Dermis blood vessel endothelial cell (primary cell): Measurements from ENCODE around the gene MANSC1. TPM values are rescaled to one million over a fixed set of nuclear protein-coding genes. Genes with fewer than 3 reads are reported as not detected.
A peak's percentile ranks its signal among the peaks of the same experiment; 100 is the strongest.

Source experiments
- DNase-seq: peaks from one replicate; pipeline ENCODE4 v3.0.0; 2010
- total RNA-seq: library from RNA; depleted of rRNA; stranded (reverse); fragments of >200 nt; gene quantifications from 2 replicates; pipeline ENCODE4 v1.2.3, GENCODE V29; 2014

The MANSC1 gene
- 6.8 and 14.8 TPM in 2 replicates for total RNA-seq

DNA sequence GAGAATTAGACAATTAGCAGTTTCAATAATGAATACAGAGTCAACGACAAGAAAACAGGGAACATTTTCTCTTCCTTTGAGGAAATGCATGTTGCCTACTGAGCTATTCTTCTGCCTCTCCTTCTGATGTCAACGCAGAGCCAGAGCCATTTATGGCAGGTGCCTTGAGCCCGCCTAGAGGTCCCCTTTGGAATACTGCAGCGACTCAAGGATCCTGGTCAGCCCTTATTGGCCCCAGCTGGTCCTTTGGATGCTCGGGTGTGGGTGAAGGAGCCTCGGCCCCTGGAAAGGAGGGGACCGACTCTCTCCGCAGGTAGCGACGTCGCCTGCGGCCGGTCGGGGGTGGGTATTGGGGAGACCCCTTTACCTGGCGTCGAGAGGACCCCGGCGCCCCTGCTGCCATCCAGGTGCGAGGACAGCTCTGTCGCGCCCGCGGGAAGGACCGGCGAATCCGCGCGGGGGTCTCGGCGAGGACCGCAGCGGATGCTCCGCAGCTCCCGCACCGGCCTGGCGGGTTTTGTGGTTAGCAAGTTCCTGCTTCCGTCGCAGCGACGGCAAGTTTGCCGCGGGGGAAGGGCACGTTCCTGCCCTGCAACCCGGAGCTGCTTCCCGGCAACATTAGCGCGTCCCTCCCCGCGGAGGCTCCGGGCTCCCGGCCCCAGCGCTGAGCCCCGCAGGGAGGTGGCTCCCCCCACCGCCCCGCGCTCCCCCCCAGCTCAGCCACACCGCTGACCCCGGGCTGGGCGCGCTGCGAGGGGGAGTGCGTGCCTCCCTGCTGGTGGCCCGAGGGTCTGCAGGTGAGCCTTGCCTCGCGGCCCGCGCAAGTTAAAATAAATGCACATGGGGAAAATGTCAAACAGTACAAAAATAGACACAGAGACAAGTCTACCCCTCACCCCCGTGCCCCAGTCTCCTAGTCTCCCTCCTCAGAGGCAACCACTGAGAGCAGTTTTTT lies at the start of gene MANSC1:
TSS of gene MANSC1 (minus strand) at position 532 of the 955 bp plus-strand sequence. CDS start 6,928 bp downstream, outside the sequence.
- DNase-seq = peak; percentile 67

DNA sequence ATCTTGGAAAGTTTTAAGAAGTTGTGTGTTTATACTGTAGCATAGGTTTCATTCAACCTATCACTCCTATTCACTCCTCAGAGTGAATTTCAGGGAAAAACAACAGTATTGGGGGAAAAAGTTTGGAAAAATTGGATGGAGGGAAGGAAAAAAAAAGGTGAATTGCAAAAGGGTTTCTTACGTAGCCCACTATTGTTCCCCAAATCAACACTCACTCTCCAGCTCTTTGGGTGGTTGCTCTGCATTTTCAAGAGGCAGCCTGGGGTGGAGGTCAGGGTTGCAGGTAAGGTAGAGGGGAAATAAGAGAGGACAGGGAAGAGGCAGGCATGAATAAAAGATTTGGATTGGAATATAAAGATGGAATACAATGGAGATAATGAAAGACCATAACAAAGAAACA lies 49.1 kb upstream of the MANSC1 start:
- DNase-seq = no peak

DNA sequence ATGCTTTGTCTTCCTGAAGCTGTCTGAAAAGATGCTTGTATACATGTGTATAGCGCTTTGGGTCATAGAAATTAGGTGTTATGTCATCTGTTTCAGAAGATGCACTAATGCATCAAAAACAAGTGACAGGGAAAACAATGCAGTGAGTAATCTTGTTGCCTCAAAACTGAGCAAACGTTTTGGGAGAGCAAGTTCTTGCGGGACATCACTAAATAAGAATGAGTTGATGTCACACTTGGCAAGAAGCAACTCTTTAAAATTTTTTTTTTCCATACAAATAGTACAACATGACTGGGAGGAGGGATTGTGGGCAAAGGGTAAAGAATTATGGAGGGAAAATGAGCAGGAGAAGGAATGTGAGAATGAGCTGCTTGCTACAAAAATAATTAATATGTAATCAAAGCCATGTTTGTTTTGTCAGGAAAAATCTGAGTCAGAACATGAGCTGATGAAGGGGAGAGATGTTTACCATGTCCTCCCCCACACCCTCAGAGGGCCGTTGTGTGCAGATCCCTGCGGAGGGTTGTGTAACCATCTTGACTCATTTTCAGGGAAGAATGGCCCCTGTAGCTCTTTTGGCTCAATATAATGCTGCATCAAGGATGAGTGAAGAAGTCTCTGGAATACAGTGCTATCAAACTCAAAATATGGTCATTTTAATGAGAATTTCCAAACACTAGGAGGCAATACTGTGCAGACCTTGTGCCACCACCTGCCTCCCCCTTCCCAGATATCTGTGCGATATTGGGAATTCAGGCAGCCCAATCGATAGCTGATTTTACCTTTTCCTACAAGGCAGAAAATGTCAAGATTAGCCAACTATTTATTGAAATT lies 48.2 kb upstream of the MANSC1 start:
- DNase-seq = peak; percentile 78

DNA sequence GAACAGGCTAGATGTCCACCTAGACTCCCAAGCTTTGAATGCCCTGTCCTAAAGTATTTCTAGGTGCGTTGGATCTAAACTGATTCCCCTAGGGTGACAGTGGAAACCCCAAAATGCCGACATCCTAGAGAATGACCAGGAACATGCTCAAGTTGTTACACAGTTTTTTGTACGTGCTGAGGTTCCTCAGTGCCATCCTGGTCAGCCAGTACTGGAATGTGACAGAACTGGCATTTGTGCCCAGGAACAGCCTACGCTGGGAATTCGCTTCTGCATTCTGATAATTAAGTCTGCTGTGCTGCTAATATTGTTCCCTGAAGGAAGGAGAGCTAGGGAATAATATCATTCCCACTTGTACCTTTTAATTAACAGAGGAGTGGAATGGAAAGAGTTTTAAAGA lies 47.1 kb upstream of the MANSC1 start:
- DNase-seq = no peak

DNA sequence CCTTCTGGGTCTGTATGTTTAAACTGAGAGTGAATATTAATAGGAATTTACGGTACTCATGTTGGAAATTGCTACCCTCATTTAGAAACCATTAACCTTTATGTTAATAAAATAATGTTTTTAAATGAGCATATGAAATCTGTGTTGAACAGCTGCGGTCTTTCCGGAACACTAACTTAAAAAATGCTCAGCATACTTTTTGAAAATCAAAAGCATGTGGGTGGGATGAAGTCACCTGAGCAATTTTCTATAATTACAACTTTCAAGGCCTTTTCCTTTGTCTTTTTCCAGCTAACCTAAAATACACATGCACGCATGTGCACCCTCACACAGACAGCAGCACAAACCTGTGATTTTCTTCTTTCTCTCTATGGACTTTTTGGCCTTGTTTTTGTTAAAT lies 46.7 kb upstream of the MANSC1 start:
- no peak for DNase-seq

DNA sequence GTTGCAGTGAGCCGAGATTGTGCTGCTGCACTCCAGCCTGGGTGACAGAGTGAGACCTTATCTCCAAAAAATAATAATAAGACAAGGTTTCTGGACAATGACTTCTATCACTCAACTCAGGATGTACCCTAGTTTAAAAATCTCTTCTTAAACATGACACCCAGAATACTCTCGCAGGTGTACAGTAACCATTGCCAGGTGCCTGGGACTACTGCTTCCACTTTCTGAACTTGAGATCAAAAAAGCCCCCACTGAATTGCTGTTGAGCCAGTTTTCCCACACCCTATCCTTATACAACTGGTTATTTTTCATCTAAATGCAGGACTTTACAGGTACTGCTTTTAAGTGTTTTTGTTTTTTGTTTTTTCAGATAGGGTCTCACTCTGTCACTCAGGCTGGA lies 43.1 kb upstream of the MANSC1 start:
- no peak for DNase-seq

DNA sequence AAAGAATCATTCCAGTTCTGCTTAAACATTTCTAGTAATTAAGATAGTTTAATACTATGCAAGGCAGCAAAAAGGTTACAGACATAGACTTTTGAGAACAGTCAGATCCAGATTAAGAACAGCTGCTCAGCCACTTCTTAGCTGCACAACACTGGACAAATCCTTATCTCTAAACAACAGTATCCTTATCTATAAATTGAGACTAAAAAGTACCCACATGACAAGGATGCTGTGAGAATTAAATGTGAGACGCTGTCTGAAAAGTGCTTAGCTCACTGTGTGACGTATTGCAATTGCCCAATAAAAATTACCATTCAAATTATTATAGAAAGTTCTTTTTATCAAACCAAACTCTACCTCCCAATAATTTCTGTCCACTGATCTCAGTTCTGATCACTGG lies 42.4 kb upstream of the MANSC1 start:
- DNase-seq = no peak

DNA sequence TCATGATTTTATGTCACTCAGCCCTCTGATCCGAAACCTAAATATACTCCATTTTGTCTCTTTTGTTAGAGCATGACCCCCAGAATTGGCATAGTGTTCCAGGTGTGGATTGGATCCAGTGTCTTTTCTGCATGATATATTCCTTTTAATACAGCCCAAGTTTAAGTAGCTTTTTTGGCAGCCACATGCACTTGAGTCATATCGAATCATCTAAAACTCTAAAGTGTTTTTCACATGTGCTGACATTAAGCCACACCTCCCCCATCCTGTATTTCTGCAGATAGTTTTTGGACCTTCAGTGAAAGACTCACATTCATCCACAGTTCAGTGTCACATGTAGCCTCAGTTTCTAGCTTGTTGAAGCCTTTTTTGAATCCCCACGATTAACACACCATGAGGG lies 37.5 kb upstream of the MANSC1 start:
- DNase-seq = peak; percentile 60

DNA sequence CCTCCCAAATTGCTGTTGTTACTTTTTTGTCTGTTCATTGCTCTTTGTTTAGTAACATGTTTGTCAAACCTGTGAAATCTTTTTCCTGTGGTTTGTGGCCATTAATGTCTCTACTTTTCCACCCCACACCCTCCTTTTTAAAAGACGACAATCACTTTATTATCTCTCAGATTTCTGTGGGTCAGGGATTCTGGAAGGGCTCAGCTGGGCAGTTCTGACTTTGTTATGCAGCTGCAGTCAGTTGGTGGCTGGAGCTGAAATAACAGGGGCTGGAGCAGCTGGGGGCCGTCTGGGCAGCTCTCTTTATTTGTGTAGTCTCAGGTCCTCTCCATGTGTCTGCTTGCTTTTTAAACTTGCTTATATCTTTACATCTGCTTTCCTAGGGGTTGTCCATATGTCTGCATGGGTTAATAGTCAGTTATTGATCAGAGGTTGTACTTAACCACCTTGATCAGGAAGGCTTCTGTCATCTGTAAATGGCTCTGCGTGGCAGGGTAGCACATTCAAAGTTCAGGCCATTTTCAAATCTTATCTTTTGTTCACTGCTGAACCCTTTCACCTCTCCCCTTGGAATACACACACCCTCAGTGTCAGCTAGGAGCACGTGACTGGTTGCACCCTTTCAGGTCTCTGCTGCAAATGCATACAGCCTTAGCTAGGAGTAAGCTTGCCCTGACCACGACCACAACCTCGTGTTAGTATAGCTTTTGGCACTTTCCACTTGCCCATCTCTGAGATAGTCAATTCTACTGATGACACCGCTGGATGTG lies 34.7 kb upstream of the MANSC1 start:
- peak; percentile 8 for DNase-seq

DNA sequence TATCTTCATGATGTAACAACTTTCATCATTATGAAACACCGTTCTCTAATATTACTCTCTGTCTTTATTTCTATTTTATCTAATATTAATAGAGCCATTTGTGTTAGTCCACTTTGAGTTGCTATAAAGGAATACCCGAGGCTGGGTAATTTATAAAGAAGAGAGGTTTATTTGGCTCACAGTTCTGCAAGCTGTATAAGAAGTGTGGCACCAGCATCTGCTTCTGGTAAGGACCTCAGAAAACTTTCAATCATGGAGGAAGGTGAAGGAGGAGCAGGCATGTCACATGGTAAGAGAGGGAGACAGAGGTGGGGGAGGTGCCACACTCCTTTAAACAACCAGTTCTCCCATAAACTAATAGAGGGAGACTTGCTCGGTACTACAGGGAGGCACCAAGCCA lies 31.9 kb upstream of the MANSC1 start:
- DNase-seq = no peak

DNA sequence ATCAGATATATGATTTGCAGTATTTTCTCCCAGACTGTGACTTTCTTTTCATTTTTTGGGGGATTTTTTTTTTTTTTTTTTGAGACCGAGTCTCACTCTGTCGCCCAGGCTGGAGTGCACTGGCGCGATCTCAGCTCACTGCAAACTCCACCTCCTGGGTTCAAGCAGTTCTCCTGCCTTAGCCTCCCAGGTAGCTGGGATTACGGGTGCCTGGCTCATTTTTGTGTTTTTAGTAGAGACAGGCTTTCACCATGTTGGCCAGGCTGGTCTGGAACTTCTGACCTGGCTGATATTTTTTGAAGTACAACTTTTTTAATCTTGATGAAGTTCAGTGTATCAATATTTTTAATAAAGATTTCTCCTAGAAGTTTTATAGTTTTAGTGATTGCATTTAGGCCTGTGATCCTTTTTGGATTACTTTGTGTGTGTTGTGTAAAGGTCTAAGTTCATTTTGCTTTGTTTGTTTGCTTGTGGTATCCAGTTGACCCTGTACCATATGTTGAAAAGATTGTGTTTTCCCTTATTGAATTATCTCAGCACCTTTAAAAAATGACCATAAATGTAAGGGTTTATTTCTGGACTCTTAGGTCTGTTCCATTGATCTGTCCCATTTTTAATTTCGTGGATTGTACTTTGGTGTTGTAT lies 31.0 kb upstream of the MANSC1 start:
- DNase-seq = no peak

DNA sequence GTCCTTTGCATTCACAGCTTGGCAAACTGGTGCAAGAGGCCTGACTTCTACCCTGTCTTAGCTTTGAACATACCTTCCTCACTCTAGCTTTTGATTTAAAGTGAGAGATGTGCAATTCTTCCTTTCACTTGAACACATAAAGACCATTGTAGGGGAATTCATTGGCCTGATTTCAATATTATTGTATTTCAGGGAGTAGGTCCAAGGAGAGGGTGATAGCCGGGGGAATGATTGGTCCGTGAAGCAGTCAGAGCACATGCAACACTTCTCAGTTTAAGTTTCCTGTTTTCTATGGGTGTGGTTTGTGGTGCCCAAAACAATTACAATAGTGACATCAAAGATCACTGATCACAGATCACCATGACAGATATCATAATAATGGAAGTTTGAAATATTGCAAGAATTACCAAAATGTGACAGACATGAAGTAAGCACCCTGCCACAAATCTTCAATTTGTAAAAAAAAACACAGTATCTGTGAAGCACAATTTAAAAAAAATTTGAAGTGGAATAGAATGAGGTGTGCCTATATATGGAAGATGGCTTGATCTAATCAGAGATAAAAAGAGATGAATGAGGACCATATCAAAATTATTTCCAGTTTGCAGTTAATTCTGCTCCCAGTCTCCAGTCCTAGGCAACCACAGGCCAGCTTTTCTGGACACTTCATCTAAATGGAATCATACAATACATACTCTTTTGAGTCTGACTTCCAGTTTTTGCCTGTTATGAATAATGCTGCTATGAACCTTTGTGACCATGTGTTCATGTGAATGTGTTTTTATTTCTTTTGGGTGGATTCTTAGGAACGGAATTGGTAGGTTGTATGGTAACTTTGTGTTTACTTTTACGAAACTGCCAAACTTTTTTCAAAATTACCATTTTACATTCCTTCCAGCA lies 30.0 kb upstream of the MANSC1 start:
- DNase-seq = no peak

DNA sequence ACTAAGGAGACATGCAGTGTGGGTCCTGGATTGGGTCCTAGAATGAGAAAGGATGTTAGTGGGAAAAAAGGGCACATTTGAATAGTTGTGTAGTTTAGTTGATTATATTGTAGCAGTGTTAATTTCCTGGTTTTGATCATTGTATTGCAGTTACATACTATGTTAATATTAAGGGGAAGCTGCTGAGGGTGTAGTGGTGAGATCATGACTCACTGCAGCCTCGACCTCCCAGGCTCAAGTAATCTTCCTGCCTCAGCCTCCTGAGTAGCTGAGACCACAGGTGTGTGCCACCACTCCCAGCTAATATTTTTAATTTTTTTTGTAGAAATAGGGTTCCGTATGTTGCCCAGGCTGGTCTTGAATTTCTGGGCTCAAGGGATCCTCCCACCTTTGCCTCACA lies 28.6 kb upstream of the MANSC1 start:
- DNase-seq = no peak

DNA sequence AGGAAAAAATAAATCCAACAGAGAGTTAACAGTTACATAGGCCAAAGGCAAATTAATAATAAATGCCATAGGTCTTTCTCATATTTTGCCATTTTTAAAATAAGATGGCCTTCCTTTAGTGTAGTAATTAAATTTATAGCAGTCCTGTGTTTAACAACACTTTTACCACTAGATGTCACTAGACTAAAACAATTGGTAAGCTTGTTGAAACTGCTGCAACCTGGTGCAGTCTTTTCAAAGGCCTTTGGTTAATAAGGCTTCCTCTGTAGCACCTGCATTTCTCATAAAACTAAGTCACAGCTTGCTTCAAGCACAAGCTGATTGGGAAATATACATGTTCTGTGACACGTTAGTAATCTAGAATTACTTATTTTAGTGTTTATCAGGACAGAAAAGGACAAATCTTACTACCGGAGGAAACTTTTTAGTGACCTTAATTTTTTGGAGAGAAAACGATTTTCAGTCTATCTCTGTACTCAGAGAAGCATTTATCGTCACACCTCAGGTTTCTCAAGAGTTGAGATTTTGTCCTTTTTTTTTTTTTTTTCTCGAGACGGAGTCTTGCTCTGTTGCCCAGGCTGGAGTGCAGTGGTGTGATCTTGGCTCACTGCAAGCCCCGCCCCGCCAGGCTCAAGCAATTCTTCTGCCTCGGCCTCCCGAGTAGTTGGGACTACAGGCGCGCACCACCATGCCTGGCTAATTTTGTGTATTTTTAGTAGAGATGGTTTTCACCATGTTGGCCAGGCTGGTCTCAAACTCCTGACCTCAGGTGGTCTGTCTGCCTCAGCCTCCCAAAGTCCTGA lies 26.8 kb upstream of the MANSC1 start:
- DNase-seq = peak; percentile 86

DNA sequence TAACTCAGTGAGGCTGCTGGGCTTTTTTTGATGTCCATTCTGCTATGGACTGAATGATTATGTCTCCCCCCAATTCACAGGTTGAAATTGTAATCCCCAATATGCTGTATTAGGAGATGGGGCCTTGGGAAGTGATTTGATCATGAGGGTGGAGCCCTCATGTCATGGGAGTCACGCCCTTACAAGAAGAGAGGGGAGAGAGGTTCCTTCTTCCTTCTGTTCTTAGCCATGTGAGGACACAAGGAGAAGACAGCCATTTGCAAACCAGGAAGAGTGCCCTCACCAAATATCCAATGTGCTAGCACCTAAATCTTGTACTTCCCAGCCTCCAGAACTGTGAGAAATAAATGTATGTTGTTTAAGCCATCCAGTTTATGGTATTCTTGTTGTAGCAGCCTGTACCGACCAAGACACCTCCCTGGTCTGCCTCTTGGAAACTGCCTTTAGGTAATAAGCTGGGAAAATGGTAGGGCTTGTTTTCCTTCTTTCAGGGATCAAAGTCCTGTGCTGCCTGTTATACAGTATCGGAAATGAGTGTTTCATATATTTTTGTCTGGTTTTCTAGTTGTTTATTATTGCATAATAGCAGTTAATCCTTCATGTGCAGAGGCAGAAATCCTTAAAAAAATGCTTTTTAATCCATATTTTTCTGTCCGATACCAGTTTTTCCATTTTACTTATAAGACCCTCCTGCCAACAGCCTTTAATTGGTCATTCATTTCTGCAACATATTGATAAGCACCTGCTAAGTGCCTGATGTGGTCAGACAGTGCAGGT lies 23.1 kb upstream of the MANSC1 start:
- DNase-seq = no peak

DNA sequence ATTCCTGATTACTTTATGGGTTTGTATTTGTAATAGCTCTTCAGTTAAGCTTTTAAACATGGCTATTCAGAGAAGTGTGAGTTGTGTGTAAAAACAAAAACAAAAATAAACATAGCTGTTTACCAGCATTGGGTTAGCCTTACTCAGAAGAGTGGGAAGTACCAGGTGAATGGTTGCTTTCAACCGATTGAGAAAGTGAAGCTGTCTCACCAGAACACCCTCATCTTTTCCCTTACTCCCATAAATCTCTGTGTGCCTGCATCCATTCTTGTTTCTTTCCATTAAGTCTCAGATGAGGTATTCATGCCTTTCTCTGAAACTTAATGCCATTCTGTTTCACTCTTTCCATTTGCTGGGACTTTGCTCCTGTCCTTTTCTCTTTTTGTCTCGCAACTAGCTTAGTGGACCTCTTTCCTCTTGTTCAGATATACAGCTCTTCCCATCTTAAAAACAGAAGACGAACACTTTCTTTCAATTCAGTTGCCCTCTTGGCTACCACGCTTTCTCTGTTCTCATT lies 17.5 kb upstream of the MANSC1 start:
- no peak for DNase-seq

DNA sequence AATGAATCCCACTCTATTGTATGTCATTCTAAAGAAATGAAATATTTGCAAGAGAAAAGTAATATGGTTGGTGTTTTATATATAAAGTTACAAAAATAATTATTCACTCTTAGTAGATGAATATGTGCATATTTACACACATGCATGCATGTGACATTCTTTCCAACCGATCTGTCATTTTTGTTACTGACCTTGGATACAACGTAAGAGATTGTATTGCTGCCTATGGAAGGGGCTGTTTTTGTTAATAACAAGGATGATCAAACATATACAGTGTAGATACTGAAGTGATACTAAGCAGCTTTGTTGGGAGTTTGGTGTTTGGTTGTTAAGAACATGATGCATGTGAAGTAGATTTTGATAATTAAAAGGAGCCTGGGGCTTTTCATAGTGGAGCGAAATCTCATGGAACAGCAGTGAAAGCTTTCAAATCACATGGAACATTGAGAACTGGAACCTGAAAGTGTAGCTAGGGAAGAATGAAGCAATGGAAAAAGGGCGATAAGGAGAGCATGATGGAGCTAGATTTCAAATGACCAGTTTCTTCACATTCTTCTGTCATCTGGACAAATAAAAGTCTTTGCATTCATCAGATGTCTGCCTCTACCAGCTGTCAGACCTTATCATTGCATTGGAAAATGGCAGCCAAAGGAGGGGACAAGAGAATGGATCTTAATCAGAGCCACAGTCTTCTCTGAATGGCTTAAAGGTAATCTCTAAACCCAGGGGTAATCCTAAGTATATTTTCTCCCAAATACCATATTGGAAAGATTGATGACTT lies 16.8 kb upstream of the MANSC1 start:
- DNase-seq = no peak

DNA sequence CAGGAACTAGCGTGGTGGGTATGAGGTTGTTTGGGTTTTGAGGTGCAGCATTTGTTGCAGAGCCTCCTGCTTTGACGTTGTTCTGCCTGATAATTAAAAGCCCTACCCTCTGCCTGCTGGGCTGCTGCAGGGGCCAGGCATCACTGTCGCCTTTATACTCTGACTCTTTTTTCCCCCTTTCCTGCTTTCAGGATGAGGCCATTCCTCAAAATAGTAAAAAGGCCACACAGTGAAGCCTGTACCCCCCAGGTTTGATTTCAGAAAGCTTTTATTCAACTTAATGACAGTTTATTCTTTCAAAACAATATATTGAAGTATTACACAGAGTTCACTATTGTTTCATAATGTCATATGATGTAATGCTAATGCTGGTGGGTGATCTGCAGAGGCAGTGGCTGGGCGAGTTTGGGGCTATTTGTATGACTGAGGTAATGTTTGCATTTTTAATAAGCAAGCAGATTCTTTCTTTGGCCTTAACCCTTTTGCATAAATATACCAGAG lies 15.9 kb upstream of the MANSC1 start:
- no peak for DNase-seq
